Stimulated activated CD4-positive, alpha-beta T cell treated with anti-CD3 and anti-CD28 coated beads, Interleukin-1b, Interleukin-23, amount 100 ng/mL, for 1 hour (primary cell): Measurements from ENCODE around the gene HELZ.
"Not testable (repeated sequence)": the region's sequence is repeated elsewhere in the genome, so short reads cannot be mapped to it uniquely, and the experiment has no call there.

Source experiments
- DNase-seq, 2 donors: peaks; one replicate each; pipeline ENCODE4 v3.0.0-alpha.2; 2020; ENCODE audit warnings: low read depth in 2 of 2

HELZ gene

DNA sequence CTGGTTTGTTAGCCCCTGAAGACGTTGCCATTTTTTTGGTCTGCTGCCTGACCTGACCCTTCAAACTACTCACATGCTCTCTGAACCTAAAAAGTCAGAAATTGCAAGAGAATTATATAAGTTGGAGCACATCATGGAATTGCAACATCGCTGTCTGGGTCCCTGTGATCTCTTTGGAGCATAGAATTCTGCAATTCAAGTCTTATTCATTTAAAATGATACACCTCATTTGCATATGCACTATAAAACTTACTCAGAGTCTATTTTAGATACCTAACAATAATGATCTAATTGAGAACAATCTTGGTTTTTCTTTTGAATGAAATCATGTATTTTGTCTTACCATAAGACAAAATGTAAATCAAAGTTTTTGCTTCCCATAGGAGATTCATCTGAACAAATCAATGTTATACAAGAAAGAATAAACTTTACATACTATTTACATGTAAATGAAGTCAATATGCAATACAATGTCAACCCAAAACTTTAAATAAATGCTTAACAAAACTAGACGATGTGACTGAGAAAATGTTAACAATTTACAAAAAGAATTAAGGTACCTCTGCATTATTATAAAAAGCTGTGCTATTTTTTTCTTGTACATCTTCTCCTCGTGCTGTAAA lies 99.7 kb downstream of the HELZ start:
- no peak for DNase-seq

DNA sequence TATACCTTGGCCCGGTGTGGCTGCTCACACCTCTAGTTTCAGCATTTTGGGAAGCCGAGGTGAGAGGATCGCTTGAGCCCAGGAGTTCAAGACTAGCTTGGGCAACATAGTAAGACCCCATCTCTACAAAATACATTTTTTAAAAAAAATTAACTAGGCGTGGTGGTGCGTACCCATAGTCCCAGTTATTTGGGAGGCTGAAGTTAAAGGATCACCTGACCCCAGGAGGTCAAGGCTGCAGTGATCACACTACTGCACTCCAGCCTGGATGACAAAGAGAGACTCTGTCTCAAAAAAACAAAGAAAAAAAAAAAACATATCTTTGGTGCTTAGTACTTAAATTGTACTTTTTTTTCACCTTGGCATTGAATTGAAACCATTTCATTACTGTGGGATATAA lies 101.7 kb downstream of the HELZ start:
- DNase-seq, result no peak

DNA sequence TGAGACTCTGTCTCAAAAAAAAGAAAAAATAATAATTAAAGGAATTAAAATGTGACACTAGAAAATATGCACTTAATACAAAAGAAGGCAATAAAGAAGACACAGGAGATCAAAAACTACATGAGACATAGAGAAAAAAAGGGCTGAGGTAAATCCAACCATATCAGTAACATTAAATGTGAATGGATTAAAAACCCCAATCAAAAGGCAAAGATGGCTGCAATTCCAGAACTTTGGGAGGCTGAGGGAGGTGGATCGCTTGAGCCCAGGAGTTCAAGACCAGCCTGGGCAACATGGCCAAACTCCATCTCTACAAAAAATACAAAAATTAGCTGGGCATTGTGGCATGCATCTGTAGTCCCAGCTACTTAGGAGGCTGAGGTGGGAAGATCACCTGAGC lies 103.0 kb downstream of the HELZ start:
- not testable (repeated sequence) for DNase-seq

DNA sequence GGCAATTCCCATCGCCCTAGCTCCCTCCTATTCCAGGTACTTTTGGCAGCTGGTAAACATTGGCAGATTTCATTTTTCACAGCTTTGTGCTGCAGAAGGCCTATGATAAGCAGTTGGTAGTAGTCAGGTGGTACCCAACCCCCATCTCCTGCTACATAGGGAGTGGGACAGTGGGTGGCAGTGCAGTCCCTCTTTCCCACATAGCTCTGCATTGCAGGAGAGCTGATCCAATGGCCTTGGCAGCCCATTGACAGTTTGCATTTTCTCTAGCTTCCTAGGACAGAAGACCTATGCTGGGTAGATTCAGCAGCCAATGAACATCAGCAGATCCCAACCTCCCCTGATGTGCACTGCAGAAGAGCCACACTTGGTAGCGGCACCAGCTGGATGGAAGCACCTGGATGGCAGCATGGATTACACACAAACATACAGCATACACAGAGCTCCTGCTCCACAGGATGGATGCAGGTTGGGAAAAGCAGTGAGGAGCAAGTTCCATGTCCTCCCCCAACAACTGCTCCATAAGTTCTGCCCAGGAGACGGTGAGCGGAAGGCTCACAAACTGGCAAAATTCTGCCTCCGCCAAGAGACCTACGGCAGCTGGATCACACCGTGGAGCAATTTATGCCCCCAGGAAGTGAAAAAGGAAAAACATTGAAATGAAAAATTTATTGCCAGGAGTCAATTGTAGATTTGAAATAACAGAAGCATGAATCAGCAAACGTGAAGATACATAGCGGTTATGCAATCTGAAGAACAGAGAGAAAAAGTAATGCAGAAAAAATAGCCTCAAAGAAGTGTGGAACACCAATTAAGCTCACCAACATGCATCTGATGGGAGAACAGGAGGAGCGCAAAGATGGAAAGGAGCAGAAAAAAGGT lies 105.0 kb downstream of the HELZ start:
- no peak for DNase-seq

DNA sequence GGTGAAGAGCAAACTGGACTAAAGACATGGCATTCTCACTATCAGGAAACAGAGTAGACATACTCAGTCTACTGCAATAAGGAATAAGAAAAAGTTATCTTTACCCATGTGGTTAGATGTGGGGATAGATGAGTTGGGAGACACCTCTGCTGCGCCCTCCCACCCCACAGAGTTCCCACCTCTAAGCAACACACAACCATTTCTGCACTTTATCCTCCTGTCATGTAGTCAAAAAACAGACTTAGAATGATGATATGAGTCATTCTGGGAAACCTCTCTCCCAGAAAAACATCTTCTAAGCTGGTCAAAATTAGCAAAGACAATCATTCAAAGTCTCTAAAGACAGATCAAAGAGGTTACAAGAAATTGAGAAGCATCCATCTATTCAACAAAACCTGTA lies 105.7 kb downstream of the HELZ start:
- no peak for DNase-seq

DNA sequence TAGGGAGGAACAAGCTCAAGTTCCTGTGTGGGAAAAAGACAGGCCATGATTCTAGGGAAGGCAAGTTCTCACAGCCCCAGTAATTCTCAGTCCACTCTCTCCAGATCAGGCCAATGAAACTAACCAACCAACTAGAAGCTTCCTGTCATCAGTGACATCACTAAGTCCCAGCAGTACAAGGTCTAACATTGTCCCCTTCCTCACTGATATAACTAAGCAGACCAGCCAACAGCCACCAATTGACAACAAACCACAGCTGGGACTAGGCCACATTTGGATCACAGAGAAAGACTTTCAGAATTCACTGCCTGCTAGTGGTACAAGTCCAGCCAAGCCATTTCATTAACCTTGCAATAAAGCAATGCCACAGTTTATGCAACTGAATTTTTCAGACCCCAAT lies 106.6 kb downstream of the HELZ start:
- no peak for DNase-seq

DNA sequence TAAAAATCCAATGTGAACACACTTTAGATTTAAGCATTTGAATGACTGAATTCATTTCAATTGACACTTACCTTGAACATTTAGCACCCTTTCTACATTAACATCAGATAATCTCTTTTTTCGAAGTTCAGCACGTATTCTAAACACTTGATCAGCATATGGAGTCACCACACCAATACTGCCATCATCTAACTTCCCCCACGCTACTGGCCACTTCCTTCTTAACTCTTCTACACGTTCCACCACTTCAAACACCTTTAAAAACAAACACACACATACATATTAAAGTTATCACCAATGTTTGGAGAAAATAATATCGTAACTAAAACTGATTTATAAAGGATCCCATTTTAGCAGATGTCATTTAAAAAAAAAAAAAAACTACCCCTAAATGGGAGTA lies 107.1 kb downstream of the HELZ start:
- DNase-seq, result no peak

DNA sequence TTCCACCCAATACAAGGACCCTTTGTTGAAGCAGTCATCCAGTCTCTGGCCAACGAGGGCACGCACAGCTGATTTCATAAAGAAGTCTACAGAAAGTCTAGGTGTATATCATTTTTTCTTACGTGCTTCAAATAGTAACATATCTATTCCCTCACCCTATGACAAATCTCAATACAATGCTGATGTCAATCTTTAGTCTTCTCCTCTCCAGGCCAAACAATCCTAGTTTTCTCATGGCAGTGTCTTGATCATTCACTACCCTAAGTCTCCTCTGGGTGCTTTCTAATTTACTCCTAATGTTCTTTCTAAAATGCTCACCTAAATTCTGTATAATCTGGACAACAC lies 108.0 kb downstream of the HELZ start:
- DNase-seq, result no peak

DNA sequence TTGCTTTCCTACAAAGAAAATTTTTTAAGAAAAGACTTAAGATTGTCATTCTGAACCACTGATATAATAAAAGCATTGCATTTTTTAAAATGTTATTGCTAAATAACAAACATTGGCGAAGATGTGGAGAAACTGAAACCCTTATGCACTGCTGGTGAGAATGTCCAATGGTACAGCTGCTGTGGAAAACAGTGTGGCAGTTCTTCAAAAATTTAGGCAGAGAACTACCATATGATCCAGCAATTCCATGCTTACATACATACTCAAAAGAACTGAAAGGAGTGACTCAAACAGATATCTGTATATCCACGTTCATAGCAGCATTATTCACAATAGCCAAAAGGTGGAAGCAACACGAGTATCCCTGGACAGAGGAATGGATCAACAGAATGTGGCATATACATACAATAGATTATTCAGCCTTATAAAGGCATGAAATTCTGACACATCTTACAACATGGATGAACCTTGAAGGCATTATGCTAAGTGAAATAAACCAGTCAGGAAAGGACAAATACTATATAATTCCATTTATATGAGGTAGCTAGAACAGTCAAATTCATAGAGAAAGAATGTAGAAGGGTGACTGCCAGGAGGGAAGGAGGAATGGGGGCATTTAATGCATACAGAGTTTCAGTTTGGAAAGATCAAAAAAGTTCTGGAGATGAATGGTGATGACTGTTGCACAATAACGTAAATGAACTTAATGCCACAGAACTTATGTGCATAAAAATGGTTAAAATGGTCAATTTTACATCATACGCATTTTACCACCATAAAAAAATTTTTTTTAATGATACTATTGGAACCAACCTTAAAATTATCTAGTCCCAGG lies 108.6 kb downstream of the HELZ start:
- DNase-seq, result no peak

DNA sequence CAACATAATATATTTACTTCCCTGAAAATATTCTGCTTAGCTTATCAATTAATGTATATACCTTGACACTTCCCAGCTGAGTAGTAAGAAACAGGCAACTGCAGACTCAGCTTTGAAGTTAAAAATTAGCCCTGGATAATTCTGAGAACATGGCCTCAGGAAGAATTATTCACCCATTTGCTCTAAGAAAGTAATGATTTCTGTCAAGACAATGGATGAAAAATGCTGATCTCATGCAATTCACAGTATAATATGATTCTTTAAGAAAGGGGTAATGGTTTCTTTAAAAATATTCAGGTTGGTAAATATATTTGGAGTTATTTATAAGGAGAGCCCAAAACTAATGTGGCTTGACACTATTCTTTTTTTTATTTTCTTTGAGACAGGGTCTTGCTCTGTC lies 111.8 kb downstream of the HELZ start:
- DNase-seq, result no peak

DNA sequence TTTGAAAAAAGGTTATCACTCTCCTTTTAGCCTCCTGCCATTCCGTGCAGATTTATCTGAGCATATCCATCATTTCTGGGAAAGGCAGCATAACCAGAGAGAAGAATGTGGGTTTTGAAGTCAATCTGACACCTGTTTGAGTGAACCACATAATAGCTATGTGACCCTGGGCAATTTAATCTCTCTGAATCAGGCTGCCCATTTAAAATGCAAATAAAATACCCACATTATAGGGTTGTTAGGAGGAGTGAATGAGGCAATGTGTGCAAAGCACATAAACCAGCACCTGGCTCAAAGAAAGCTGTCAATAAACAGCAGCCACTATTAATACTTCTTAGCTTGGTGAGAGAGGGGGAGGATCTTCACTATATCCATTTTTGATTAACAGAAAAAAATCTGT lies 112.6 kb downstream of the HELZ start:
- DNase-seq, result no peak

DNA sequence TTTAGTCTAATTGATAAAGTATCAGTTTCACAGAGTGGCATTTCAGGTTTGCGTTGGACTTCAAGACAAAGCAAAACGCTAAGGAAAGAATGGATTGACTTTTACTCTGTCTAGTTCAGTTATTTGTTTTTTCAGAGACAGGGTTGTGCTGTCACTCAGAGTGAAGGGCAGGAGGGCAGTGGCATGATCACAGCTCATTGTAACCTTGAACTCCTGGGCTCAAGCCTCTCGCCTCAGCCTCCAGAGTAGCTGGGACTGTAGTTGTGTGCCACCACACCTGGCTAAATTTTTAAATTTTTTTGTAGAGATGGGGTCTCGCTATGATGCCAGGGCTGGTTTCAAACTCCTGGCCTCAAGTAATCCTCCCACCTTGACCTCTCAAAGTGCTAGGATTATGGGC lies 114.2 kb downstream of the HELZ start:
- DNase-seq, result no peak

DNA sequence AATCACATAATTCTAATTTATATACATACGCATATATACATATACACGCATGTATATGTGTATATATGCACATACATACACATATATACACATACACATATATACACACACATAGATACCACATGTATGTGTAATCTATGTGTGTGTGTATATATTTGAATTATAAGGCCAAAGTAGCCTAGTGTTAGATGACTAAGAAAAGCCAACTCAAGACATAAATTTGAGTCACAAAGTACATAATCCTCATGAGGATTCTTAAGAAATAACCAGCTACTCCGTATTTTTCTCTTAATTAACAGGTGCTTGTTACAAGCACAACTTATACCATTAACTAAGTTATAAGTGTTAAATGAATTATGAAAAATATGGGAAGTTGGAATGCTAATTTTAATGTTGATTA lies 115.7 kb downstream of the HELZ start:
- DNase-seq, result no peak

DNA sequence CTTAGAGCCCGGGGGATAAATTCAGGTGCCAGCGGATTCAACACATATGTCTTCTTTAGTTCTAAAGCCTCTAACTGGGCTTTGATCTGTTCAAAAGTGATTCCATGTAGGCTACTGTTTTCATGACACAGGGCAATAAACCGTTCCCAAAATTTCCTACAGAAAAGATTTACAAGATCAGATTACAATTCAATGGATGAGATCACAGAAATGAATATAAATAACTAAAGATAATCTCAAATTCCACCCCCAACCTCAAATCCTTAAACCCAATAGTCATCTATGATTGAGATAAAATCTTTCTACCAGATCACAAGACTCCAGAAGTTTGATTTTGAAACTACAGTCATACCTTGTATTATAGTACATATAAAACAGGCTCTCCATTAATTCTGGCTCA lies 116.3 kb downstream of the HELZ start:
- DNase-seq, result no peak

DNA sequence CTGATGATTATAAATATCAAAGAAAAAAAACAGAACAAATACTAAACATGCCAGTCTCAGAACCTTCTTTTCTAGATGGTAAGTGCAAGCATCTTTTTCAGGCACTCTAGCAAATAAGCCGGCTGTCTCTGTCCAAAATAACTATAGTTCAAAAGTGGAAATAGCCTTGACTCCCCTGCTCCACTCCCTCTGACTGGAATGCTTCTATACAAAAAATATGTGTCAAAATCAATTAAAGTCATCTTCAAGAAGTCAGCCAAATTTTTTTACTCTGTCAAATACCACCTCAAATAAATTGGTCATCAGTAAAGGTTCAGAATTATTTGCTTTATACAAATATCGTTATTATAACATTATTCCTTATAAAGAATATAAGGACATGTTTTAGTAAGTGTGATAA lies 117.1 kb downstream of the HELZ start:
- no peak for DNase-seq

DNA sequence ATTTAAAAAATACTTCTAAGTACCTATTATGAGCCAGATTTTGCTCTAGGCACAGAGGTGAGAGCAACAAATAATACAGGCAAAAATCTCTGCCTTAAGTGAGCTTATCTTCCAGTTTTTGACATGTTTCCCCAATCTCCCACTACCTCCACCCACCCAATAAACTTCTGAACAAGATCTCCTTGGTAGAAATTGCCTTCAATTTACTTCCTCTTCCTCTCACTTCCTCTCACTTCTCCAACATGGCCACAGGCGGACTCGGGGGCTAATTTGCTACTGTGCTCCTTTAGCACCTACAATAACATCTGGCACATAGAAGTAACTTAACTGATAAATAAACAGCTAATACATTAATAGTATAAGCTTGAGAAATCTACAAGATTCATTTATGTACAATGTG lies 118.0 kb downstream of the HELZ start:
- no peak for DNase-seq

DNA sequence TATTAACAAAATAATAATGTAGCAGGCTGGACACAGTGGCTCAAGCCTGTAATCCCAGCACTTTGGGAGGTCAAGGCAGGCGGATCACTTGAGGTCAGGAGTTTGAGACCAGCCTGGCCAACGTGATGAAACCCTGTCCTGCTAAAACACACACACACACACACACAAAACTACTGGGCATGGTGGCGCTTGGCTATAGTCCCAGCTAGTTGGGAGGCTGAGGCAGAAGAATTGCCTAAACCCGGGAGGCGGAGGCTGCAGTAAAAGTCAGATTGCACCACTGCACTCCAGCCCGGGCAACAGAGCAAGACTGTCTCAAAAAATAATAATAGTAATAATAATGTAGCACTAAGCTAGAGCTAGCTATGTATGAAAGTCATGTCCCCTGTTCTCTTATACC lies 118.5 kb downstream of the HELZ start:
- DNase-seq, result not testable (repeated sequence)

DNA sequence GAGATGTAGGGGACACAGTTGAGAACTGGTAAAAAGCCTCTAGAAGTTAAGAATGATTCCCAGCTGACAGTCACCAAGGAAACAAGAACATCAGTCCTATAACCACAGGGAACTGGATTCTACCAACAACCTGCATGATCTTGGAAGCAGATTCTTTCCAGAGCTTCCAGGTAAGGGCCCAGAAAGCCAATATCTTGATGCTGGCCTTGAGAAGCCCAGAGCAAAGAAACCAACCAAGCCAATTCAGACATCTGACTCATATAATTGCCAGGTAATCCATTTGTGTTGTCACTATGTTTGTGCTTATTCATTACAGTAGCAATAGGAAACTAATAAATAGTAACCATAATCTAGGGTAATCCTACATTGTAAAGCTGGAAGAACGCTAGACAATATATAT lies 119.1 kb downstream of the HELZ start:
- DNase-seq, result no peak

DNA sequence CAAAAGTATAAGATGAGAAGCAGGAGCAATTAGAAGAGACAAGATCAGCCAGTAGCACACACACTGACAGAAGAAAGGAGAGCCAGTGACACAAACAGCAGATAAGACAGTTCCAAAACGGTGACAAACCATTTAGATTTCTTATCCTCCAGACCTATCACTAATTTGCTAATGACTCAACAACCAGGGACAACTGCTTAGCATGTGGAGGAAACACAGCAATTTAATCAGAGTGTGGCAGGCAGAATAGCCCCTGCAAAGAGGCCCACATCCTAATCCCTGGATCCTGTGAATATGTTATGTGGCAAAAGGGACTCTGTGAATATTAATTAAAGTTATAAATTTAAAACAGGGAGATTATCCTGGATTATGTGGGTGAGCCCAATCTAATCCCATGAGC lies 119.6 kb downstream of the HELZ start:
- no peak for DNase-seq

DNA sequence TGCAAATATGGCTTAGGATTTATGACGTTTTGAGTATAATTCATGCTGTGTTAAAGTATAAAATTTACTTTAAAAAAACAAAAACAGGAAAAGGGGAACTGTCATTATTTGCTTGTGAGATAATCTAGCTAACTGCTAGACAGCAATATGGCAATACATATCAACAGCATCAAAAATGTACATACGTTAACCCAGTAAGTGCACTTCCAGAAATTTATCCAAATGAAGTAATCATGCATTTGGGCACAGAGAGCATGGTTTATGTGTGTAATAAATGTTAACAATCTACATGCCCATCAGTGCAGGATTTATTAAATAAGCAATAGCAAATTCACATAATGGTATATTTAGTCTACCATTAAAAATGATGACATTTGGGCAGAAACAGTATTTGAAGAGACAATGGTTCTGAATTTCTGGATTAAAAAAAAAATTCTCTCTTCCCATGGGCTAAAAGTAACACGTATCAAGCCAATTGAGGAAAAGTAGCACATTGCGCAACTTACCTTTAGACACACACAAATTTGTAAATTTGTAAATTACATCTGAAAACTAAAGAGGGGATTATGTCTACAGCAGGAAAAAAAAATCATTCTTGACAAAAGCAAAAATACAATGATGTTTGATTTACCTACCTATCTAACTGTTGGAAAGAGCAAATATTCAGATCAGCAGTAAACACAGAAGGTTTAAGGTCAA lies 120.4 kb downstream of the HELZ start:
- DNase-seq, result no peak

DNA sequence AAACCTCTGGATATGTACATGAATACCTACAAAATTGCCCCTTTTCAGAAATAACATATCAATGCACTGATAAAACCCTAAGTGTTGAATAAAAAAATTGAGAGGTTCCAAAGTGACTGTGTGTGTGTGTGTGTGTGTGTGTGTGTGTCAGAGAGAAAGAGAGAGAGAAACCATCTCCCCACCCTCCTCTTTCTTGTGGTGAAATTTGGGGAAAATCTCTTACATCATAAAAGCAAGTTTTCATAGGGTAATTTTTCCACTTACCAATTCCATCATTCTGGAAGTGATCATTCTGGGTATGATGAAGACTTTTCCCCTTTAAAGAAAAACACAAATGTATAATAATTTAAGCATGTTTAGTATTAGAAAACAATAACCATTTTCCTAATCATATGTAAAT lies 121.3 kb downstream of the HELZ start:
- DNase-seq, result no peak

DNA sequence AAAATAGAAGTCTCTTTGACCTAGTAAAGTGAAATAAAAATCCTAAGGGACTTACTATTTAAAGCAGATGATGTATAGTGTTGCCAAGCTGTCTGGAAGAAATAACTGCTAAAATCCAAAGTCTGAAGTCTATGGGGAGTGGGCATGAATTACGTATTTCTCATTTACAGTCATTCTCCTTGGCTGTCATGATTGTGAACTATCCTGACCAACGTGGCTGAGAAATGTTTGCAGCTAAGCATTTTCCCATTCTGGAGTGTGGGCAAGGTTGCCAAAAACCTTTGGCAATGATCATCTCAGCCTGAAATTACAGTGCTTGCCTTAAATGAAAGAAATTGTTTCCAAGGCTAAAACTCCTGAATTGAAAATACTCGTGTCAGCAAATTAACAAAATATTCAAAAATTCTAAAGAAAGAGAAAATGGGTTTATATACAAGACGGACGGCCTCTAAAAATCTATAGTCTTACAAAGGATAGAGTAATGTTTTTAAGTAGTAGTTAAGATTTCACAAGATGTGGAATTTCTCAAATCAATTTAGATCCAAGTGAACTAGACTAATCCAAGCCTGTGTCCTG lies 123.6 kb downstream of the HELZ start:
- no peak for DNase-seq
